ENCODE data around the gene SMKR1.
"Not testable (repeated sequence)": the region's sequence is repeated elsewhere in the genome, so short reads cannot be mapped to it uniquely, and the experiment has no call there.

SMKR1 gene

DNA sequence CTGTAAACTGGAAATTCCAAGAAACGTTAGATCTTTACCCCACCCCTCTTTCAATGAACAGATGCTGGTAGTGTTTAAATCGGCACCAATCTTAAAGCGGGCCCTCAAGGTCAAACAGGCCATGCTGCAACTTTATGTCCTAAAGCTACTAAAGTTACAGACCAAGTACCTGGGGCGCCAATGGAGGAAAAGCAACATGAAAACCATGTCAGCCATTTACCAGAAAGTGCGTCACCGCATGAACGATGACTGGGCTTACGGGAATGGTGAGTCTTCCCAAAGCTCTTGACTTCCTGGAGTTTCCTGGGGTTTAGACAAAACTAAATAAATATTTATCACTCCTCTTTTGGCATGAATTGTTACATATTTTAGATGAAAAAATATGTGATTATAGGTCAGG is 19.6 kb upstream of the SMKR1 start:
- no peak for DNase-seq (ENCODE audit: low read depth)

GRCh38 chr7:129489491-129489890 is 12.8 kb upstream of the SMKR1 start:
- no peak for DNase-seq (ENCODE audit: low read depth)

GRCh38 chr7:129492391-129492790 is 9.9 kb upstream of the SMKR1 start:
- DNase-seq (ENCODE audit: low read depth), result no peak

DNA sequence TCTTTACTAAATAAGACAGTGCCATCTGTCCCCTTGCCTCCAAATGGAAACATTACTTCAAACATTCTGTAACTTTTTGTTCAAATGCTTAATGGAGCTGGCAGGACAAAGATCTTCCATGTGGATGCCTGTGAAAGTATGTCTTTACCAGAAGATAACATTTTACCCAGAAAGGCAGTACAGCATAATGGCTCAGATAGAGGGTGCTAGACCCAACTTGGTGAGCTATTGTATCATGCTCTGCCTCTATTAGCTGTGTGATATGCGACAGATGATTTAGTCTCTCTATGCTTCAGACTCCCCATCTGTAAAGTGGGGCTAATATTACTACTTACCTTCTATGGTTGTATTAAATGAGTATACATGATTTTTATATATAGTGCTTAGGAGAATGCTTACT is 8.8 kb upstream of the SMKR1 start:
- DNase-seq (ENCODE audit: low read depth), result no peak

DNA sequence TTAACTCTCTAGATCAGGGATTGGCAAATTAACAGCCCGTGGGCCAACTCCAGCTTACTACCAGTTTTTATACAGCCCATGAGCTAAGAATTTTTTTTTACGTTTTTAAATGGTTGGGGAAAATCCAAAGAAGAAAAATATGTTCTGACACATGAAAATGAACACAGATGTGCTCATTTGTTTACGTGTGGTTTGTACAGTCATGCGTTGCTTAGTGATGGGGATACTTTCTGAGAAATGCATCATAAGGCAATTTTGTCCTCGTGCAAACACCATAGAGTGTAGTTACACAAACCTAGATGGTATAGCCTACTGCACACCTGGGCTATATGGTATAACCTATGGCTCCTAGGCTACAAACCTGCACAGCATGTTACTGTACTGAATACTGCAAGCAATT is 8.3 kb upstream of the SMKR1 start:
- no peak for DNase-seq (ENCODE audit: low read depth)

DNA sequence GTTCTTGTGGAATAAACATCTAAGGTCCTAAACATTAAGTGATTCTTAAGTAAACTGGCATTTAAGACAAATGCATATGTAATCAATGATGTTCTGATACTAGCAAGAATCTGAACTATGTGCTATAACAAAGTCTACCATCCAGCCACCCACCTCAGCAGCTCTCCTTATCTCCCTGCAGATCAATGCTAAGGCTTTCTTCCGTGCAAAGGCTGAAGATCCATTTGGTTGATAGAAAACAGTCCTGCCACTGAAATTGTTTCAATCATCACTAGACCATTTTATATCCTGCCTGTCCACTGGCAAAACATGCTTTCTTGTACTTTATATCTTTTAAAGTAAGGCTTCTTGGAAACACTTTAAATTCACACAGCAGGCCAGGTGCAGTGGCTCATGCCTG is 6.3 kb upstream of the SMKR1 start:
- no peak for DNase-seq (ENCODE audit: low read depth)

GRCh38 chr7:129496653-129497052 is 5.7 kb upstream of the SMKR1 start:
- DNase-seq (ENCODE audit: low read depth), result no peak

- no peak for DNase-seq (ENCODE audit: low read depth)
Observed at GRCh38 chr7:129497156-129497555, 5.2 kb upstream of the SMKR1 start.

DNA sequence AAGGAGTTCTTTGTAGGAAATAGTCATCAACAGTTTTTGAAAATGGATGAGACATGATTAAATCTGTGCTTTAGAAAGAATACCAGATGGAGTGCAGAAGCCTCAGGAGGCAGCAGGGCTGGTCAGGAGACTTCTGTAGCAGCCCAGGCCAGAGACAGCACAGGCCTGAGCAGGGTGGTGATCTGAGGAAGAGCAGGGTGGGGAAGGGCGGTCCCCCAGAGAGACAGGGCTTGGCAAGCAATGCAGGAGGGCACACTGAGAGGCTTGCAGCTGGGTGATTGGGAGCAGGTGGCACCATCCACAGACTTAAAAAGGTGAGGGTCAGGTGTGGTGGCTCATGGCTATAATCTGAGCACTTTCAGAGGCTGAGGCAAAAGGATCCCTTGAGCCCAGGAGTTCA is 4.3 kb upstream of the SMKR1 start:
- DNase-seq (ENCODE audit: low read depth), result no peak

DNA sequence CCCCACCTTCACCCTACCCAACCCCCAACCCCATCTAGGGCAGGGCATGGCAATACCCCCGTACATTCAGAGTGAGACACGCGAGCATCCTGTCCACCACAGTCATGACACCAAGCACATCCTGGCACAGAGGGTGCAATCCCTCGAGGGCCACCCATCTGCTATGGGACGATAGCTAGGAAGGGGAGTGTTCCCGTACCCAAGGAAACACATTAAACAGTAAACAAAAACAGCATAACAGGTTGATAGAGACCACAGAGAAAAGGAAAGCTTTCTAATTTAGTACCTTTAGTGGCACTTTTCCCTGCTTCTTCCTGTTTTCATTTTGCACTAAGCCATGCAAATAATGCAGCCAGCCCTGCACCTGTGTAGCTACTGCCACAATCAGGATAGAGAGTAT is 2.3 kb upstream of the SMKR1 start:
- DNase-seq (ENCODE audit: low read depth), result no peak

- DNase-seq (ENCODE audit: low read depth), result no peak
Observed at GRCh38 chr7:129502708-129503685, 666 bp downstream of the SMKR1 start.

GRCh38 chr7:129503725-129504124 is 1.4 kb downstream of the SMKR1 start:
- DNase-seq (ENCODE audit: low read depth), result no peak

DNA sequence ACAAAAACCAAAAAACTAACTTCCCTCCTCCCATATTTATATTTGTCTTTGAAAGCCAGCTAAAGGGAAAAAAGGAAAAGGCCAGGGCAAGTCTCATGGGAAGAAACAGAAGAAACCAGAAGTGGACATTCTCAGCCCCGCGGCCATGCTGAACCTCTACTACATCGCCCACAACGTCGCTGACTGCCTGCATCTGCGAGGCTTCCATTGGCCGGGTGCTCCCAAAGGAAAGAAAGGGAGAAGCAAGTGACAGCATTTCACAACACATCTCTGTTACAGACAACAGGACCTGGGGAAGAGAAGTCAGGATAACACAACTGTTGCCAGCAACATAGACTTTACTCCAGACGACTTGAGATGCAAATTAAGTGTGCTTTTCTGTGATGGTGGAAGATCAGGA is 9.9 kb downstream of the SMKR1 start:
- no peak for DNase-seq (ENCODE audit: low read depth)

DNA sequence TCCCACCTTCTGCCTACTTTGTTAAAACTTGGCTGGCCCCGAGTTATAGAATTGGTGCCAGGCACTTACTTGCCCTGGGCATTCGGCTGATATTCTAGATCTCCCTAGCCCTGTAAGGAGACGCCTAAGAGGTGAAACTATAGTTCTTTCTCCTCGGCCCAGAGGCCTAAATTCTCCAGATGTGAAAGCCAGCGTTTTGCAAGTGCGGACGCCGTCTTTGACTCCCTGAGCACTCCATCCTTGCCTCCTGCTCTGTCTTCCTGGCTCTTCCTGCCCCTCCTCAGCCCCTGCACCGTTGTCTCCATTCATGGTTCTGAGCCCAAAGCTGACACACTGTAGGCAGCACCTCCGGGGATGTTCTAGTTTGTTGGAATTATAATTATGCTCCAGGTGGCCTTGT is 11.2 kb downstream of the SMKR1 start:
- no peak for DNase-seq (ENCODE audit: low read depth)

- no peak for DNase-seq (ENCODE audit: low read depth)
Observed at GRCh38 chr7:129514683-129515082, 12.4 kb downstream of the SMKR1 start.

DNA sequence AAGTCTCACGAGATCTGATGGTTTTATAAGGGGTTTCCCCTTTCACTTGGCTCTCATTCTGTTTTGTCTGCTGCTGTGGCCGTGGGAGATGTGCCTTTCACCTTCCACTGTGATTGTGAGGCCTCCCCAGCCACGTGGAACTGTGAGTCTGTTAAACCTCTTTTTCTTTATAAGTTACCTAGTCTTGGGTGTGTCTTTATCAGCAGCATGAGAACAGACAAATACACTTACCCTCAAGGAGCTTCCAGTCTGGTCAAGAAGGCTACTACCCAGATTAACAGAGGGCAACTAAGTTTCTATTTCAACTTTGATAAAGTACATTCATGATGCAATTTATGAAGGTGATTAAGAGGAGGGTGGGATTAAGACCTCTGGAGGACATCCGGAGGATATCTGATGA is 13.1 kb downstream of the SMKR1 start:
- DNase-seq (ENCODE audit: low read depth), result no peak

GRCh38 chr7:129517931-129518330 is 15.6 kb downstream of the SMKR1 start:
- no peak for DNase-seq (ENCODE audit: low read depth)

DNA sequence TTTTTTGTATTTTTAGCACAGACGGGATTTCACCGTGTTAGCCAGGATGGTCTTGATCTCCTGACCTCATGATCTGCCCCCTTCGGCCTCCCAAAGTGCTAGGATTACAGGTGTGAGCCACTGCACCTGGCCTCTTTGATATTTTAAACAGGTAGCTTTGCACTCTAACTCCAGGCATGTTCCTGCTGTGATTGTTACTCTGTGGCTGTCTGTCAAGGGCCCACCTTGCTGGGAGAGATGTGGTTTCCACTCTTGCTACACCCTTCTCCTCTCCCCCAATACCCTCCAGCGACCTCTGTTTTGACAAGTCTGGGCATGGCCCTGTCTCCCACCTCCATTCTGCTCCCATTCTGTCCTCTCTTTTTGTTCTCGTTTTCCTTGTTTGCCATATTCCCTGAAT is 17.1 kb downstream of the SMKR1 start:
- DNase-seq (ENCODE audit: low read depth), result no peak

DNA sequence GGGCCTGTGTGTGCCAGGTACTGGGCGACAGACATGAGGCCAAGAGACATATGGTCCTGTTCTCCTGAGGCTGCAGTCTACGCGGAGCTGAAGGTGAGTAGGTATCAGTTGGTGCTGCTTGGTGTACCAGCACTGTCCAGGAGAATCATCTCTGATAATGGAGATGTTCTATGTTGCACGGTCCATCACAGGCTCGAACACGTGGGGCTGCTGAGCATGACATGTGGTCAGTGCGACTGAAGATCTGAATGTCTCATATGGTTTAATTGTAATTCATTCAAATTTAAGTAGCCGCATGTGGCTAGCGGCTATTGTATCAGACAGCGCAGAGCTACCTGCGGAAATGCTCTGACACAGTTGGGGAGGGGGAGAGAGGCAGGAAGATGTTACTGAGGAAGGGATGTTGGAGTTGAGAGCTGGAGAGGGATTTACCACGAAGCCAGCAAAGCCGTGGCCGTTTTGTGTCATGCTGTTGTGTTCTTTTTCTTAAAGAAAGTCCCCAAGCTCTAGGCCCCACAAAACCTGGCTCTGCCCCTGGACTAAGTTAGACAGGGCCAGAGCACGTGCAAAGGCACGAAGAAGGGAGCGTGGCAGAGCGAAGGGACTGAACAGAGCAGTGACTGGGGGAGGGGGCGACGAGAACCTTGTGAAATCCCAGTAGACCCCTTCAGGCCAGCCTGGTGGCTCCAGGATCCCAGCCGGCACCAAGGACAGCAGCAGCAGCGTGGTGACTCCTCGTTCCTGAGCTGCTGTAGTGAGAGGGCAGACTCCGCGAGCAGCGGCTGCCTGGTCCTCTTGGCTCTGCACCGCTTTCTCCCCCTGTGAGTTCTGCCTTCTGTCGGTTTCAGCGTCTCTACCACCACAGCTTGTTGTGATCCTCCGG is 20.0 kb downstream of the SMKR1 start:
- no peak for DNase-seq (ENCODE audit: low read depth)

GRCh38 chr7:129522971-129523340 is 20.6 kb downstream of the SMKR1 start:
- no peak for DNase-seq (ENCODE audit: low read depth)

DNA sequence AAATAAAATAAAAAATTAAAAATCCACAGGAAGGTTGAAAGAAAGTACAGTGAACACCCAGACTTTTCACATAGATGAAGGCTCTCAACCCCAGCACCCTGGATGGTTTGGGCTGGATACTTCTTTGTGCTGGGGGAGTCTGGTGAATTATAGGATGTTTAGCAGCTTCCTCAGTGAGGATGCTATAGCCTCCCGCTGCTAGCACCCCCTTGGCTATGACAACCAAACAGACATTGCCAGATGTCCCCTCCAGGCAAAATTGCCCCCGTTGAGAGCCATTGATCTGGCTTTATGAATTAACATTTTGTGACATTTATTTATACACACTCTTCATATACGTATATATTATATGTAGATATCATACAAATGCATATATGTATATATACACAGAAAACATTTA is 21.6 kb downstream of the SMKR1 start:
- no peak for DNase-seq (ENCODE audit: low read depth)

DNA sequence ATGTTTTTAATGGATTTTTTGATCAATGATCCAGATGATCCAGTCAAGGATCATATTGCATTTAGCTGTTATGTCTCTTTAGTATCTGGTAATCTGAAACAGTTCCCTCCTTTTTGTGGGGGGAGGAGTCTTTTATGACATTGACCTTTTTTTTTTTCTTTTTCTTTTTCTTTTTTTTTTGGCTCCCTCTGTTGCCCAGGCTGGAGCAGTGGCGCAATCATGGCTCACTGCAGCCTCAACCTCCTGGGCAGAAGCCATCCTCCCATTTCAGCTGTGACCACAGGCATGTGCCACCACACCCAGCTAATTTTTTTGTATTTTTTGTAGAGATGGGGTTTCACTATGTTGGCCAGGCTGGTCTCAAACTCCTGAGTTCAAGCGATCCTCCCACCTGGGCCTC is 22.1 kb downstream of the SMKR1 start:
- DNase-seq (ENCODE audit: low read depth), result not testable (repeated sequence)

GRCh38 chr7:129525225-129525862 is 23.0 kb downstream of the SMKR1 start:
- DNase-seq (ENCODE audit: low read depth), result no peak
